Activated CD4-positive, alpha-beta T cell treated with anti-CD3 and anti-CD28 coated beads for 36 hours (primary cell): ENCODE measurements around the gene ASB13. TPM values are rescaled to one million over a fixed set of nuclear protein-coding genes. Genes with fewer than 3 reads are reported as not detected.

Experiments used
- ATAC-seq: fragments of 200-7000 bp; cut with Tn5 transposase; one replicate; pipeline ENCODE4 v1.10.0; 2021; ENCODE audit warnings: mild to moderate bottlenecking, moderate library complexity
- CTCF ChIA-PET: fragments of 350-600 bp; sonication (Branson Sonifier 250); formaldehyde crosslinking; loops from one replicate; lab custom pipeline; 2021; ENCODE audit warnings: antibody characterized with exemption; lab: Charles Lee
- POLR2A ChIA-PET: fragments of 350-600 bp; sonication (Branson Sonifier 250); formaldehyde crosslinking; loops from one replicate; lab custom pipeline; 2021; ENCODE audit warnings: antibody characterized with exemption, inconsistent platforms; lab: Charles Lee
- DNase-seq: peaks from one replicate; pipeline ENCODE4 v3.0.0-alpha.2; 2020
- H3K27ac Mint-ChIP-seq: one replicate; pipeline ENCODE4 v1.8.0; 2021; ENCODE audit warnings: mixed read lengths
- H3K27me3 Mint-ChIP-seq: one replicate; pipeline ENCODE4 v1.8.0; 2021; ENCODE audit warnings: mixed read lengths
- H3K36me3 Mint-ChIP-seq: one replicate; pipeline ENCODE4 v1.8.0; 2021; ENCODE audit warnings: low read depth, mixed read lengths
- H3K4me1 Mint-ChIP-seq: one replicate; pipeline ENCODE4 v1.8.0; 2021; ENCODE audit warnings: mixed read lengths
- H3K4me3 Mint-ChIP-seq: one replicate; pipeline ENCODE4 v1.8.0; 2021; ENCODE audit warnings: mild to moderate bottlenecking, moderate library complexity, mixed read lengths
- H3K9me3 Mint-ChIP-seq: one replicate; pipeline ENCODE4 v1.8.0; 2021; ENCODE audit warnings: low read depth, mixed read lengths
- intact Hi-C, 2 experiments: fragments of 100-400 bp; cut with DNase I in 1 of 2; cut with micrococcal nuclease in 1 of 2; formaldehyde crosslinking; loops; one replicate each; pipeline versions ENCODE4 v1.14.2 to v1.15.1; 2022 to 2024; cut with DNase I, micrococcal nuclease
- total RNA-seq, 2 experiments: library from RNA; stranded (reverse); gene quantifications; one replicate each; pipeline ENCODE4 v1.2.3, GENCODE V29; 2021

The ASB13 gene
- total RNA-seq, 2 experiments from 2014 or later, result 6.4 to 9.8 TPM

DNA sequence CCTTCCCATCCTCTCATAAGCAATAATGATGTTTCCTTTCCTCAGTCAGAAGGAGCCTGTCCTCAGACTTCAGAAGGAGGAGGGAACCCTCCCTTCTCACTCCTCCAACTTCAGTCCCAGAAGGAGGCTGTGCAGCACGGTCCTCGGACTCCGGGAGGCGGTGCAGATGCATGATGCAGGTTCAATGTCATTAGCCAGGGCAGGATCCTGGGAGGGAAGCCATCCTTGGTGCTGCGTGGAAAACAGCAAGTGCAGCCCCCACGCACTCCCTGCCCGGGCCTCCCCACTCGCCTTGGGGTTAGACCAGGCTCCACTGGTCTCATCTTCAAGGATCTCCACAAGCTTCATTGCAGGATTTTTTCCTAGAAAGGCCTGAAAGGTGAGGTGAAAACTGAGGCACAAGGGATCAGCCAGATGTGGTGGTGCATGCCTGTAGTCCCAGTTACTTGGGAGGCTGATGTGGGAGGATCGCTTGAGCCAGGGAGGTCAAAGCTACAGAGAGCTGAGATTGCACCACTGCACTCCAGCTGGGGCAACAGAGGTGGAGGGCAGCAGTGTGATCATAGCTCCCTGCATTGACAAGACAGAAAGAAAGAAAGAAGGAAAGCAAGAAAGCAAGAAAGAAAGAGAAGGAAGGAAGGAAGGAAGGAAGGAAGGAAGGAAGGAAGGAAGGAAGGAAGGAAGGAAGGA is 62.0 kb downstream of the ASB13 start:
- POLR2A ChIA-PET, result interaction anchor here (0.5 kb wide), 1 partner anchor 91 kb away, joined by 6 read pairs; no protein-coding TSS in a partner anchor
- no peak overlapping the region for H3K4me3 Mint-ChIP-seq
- CTCF ChIA-PET, result interaction anchor here (0.9 to 1.6 kb wide), 3 partner anchors 10 to 161 kb away, joined by 3 to 4 read pairs (median 3); no protein-coding TSS in a partner anchor

DNA sequence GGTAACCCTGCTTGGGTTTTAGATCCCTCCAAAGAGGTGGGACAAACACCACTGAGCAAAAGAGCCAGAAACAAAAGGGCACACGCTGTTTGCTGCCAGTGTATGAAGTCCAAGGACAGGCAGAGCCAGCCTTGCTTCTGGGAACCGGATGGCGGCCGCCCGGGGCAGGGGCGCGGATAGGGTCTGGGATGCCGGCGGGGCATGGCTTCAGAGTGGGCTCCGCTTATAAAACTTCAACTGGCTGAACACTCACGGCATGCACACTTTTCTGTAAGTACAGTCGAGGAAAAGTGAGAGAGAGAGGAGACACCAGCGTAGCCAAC is 62.6 kb downstream of the ASB13 start:
- intact Hi-C loops, result no loop called here
- POLR2A ChIA-PET, result no interaction called here
- Mint-ChIP-seq H3K4me3 (no peak overlapping the region), H3K27ac (no peak overlapping the region), H3K36me3 (no peaks in the 10 kb centered on the region), H3K4me1 (no peaks in the 10 kb centered on the region), H3K27me3 (peaks cover 2% of the 10 kb centered on the region), H3K9me3 (no peaks in the 10 kb centered on the region)
- ATAC-seq, result no peak
- DNase-seq, result no peak
- CTCF ChIA-PET, result interaction anchor here (0.9 to 1.6 kb wide), 3 partner anchors 9 to 161 kb away, joined by 3 to 4 read pairs (median 3); no protein-coding TSS in a partner anchor

More for the DNA sequence above, 62.0 kb downstream of the ASB13 start:
- DNase-seq (no peak), ATAC-seq (no peak)
- H3K27ac Mint-ChIP-seq, result no peak overlapping the region
- H3K4me1 Mint-ChIP-seq, result no peaks in the 10 kb centered on the region
- intact Hi-C loops, result no loop called here
- no peaks in the 10 kb centered on the region for H3K36me3 Mint-ChIP-seq
- no peaks in the 10 kb centered on the region for H3K9me3 Mint-ChIP-seq
- peaks cover 2% of the 10 kb centered on the region for H3K27me3 Mint-ChIP-seq

DNA sequence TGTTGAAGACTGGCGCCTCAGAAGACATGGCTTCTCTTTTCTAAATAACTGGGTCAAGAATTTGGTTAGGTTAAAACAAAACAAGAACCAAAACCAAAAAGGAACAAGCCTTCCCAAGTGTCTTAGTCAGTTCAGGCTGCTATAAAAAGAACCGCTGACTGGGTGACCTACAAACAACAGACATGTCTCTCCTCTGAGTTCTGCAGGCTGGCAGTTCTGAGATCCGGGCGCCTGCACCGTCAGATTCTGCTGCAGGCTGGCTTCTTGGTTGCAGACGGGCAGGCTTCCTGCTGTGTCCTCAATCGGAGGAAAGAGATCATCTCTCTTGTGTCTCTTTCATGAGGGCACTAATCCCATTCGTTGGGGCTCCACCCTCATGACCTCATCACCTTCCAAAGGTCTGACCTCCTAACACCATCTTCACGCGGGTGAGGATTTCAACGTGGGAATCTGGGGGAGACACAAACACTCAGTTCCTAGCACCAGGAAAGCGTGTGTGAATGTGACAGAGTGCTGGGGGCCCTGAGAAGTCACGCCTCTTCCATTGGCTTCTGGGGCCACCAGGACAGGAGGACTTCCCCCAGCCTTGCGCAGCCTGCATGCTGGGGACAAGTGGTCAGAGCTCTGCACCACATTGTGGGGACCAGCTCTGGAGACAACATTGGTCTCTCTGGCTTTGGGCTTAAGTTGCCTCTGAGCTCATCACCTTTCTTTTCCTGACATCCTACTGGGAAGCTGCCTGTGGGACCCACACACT is 63.1 kb downstream of the ASB13 start:
- ATAC-seq, result no peak
- intact Hi-C loops, result no loop called here
- Mint-ChIP-seq H3K27ac (no peak overlapping the region), H3K9me3 (no peaks in the 10 kb centered on the region), H3K36me3 (no peaks in the 10 kb centered on the region), H3K4me3 (no peak overlapping the region), H3K4me1 (no peaks in the 10 kb centered on the region), H3K27me3 (no peaks in the 10 kb centered on the region)
- ChIA-PET CTCF (interaction anchor here (0.9 to 1.9 kb wide), 3 partner anchors 9 to 539 kb away, joined by 3 to 7 read pairs (median 4); no protein-coding TSS in a partner anchor), POLR2A (no interaction called here)
- no peak for DNase-seq

DNA sequence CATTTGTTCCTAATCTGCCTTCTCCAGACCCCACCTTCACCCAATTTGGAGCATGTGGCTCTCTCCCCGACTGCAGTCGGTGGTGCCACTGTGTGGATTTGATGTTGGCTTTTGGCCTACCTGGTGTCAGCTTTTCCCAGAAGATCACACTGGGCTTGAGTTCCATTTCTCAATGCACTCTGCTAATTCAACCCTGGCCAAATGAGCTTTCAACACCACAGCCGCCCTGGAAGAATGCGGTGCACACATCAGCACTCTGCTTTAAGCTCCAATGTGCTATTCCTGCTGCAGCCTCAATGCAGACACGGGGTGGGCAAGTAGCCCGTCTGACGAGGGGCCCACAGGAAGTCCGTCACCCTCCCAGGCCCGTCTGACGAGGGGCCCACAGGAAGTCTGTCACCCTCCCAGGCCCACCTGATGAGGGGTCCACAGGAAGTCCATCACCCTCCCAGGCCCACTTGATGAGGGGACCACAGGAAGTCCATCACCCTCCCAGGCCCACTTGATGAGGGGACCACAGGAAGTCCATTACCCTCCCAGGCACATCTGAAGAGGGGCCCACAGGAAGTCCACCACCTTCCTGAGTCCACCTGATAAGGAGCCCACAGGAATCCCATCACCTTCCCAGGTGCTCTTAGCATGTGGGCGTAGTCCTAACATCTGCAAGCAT is 64.4 kb downstream of the ASB13 start:
- Mint-ChIP-seq H3K27me3 (no peaks in the 10 kb centered on the region), H3K27ac (no peak overlapping the region), H3K9me3 (no peaks in the 10 kb centered on the region), H3K4me3 (no peak overlapping the region), H3K4me1 (no peaks in the 10 kb centered on the region), H3K36me3 (no peaks in the 10 kb centered on the region)
- ChIA-PET POLR2A (no interaction called here), CTCF (interaction anchor here (1.9 kb wide), 1 partner anchor 21 kb away, joined by 7 read pairs; no protein-coding TSS in a partner anchor)
- intact Hi-C loops, result no loop called here
- ATAC-seq (no peak), DNase-seq (no peak)

- no peak for ATAC-seq
- intact Hi-C loops, result no loop called here
- CTCF ChIA-PET, result no interaction called here
- Mint-ChIP-seq H3K9me3 (no peaks in the 10 kb centered on the region), H3K36me3 (no peaks in the 10 kb centered on the region), H3K27me3 (no peaks in the 10 kb centered on the region), H3K4me1 (peaks cover 6% of the 10 kb centered on the region), H3K27ac (no peak overlapping the region), H3K4me3 (no peak overlapping the region)
- POLR2A ChIA-PET, result no interaction called here
- no peak for DNase-seq
Measured at GRCh38 chr10:5600908-5601307, 65.5 kb downstream of the ASB13 start.

DNA sequence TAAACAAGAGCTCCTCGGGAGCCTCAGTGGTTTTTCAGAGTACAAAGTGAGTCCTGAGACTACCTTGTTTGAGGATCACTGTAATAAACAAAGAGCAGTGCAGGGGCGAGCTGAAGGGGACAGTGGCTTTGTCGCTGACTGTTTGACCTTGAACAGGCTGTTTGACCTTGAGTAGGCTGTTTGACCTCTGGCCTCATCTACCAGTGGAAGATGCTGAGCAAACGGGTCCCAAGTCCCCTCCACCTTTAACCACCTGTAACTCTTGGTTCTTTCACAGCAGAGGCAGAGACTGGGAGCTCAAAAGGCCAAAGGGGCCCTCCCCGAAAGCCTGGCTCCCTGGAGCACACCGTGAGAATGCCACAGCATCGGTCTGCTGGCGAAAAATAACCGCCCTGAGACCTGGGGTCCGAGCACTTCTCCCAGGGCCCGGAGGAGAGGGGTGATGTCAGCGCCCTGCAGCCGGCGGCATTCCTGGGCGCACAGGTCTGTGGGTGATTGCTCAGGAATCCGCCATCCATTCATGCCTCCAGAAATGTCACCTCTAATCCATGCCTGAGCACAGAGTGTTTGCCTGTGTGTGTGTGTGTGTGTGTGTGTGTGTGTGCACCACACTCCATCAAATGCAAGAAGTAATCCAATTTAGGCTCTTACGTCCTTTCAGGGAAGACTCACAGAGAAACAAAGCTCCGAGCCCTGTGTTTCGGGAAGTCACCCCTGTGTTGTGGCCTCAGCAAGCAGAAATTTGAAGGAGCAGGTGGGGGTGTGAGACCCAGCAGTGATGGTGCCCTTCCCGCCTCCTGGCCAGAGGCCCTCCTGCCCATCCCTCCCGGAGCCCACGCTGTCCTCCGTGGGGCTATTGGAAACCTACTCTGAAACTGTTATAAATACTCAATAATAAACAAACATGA is 66.5 kb downstream of the ASB13 start:
- peaks cover under 1% of the 10 kb centered on the region for H3K27me3 Mint-ChIP-seq
- no peak overlapping the region for H3K27ac Mint-ChIP-seq
- DNase-seq, result no peak
- intact Hi-C loops, result no loop called here
- no peak overlapping the region for H3K4me3 Mint-ChIP-seq
- H3K9me3 Mint-ChIP-seq, result no peaks in the 10 kb centered on the region
- CTCF ChIA-PET, result no interaction called here
- POLR2A ChIA-PET, result no interaction called here
- no peaks in the 10 kb centered on the region for H3K36me3 Mint-ChIP-seq
- peaks cover 11% of the 10 kb centered on the region for H3K4me1 Mint-ChIP-seq
- ATAC-seq, result no peak

- no peak for ATAC-seq
- no peak for DNase-seq
- Mint-ChIP-seq H3K27ac (no peak overlapping the region), H3K27me3 (peaks cover 5% of the 10 kb centered on the region), H3K9me3 (no peaks in the 10 kb centered on the region), H3K36me3 (no peaks in the 10 kb centered on the region), H3K4me1 (peaks cover 17% of the 10 kb centered on the region), H3K4me3 (no peak overlapping the region)
- intact Hi-C loops, result no loop called here
- ChIA-PET POLR2A (no interaction called here), CTCF (interaction anchor here (0.8 kb wide), 1 partner anchor 18 kb away, joined by 5 read pairs; no protein-coding TSS in a partner anchor)
Measured at GRCh38 chr10:5598085-5598690, 68.2 kb downstream of the ASB13 start.

- intact Hi-C loops, result no loop called here
- H3K4me1 Mint-ChIP-seq, result peaks cover 17% of the 10 kb centered on the region
- no peak for DNase-seq
- no peaks in the 10 kb centered on the region for H3K36me3 Mint-ChIP-seq
- ChIA-PET CTCF (no interaction called here), POLR2A (no interaction called here)
- H3K27me3 Mint-ChIP-seq, result peaks cover 5% of the 10 kb centered on the region
- no peak for ATAC-seq
- H3K27ac Mint-ChIP-seq, result no peak overlapping the region
- no peak overlapping the region for H3K4me3 Mint-ChIP-seq
- no peaks in the 10 kb centered on the region for H3K9me3 Mint-ChIP-seq
Measured at GRCh38 chr10:5596611-5597341, 69.6 kb downstream of the ASB13 start.

DNA sequence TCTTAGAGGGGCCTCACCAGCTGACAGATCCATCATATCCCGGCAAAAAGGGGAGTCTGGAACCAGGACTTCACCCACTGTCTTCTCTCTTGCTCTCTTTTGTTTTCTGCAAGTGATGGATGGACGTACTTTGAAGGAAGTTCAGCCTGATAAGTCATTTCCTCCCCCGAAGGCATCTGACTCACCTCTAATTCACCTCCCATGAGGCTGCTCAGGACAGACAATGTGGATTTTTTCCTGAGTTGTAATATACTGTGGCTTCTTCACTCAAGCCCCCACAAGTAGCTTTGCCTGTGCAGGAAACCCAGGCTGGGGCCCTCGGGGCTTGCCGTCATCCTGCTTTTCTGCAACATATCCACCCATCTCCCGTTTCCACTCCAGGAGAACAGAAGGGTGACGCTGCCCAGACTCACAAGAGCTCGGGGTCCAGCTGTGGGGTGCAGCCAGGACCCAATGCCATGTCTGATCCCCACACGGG is 70.4 kb downstream of the ASB13 start:
- DNase-seq (peak; percentile 14), ATAC-seq (peak; percentile 90)
- peaks cover 5% of the 10 kb centered on the region for H3K27me3 Mint-ChIP-seq
- no peaks in the 10 kb centered on the region for H3K36me3 Mint-ChIP-seq
- intact Hi-C loops, result no loop called here
- no peak overlapping the region for H3K27ac Mint-ChIP-seq
- peaks cover 17% of the 10 kb centered on the region for H3K4me1 Mint-ChIP-seq
- CTCF ChIA-PET, result no interaction called here
- H3K9me3 Mint-ChIP-seq, result no peaks in the 10 kb centered on the region
- no peak overlapping the region for H3K4me3 Mint-ChIP-seq
- POLR2A ChIA-PET, result no interaction called here

- ChIA-PET CTCF (interaction anchor here (0.7 kb wide), 1 partner anchor 159 kb away, joined by 3 read pairs; no protein-coding TSS in a partner anchor), POLR2A (no interaction called here)
- Mint-ChIP-seq H3K9me3 (no peaks in the 10 kb centered on the region), H3K27me3 (peaks cover 5% of the 10 kb centered on the region), H3K4me1 (peaks cover 19% of the 10 kb centered on the region), H3K27ac (no peak overlapping the region), H3K36me3 (no peaks in the 10 kb centered on the region), H3K4me3 (no peak overlapping the region)
- intact Hi-C loops, result no loop called here
- no peak for DNase-seq
- no peak for ATAC-seq
Measured at GRCh38 chr10:5595591-5595990, 70.8 kb downstream of the ASB13 start.
